ENCODE measurements around the gene ACTA1. TPM values are rescaled to one million over a fixed set of nuclear protein-coding genes. Genes with fewer than 3 reads are reported as not detected.

ACTA1 gene
- total and polyA plus RNA-seq, 9 of the 15 experiments (the other 6 are each of a cell fraction or from before 2014, with no cell fraction given) = 0.07 to 0.36 TPM; not detected in 7

GRCh38 chr1:229447809-229448252, 13.9 kb upstream of the ACTA1 start (continued):
- TF ChIP-seq RNF2 (IDR thresholded peaks at IDR 0.05) (peak; percentile 70; the same call in 1 of the 2 replicates), ZKSCAN1 (IDR thresholded peaks at IDR 0.05; ENCODE audit: low read depth, low read length) (peak; percentile 67; the same call in 1 of the 2 replicates), HDAC3 (IDR thresholded peaks at IDR 0.05; ENCODE audit: borderline replicate concordance, partially characterized antibody) (peak; percentile 31), RCOR1 (IDR thresholded peaks at IDR 0.05; ENCODE audit: borderline replicate concordance in 1 of 2, low read depth in 2 of 2, low read length in 2 of 2) (peak in 1 of 2 experiments; percentile 60; a peak in 1 of 4 replicates), LCOR (CRISPR knock-in tag; IDR thresholded peaks at IDR 0.05) (peak; percentile 86), CUX1 (CRISPR knock-in tag; IDR thresholded peaks at IDR 0.05) (0 out of 2 replicates have a peak, but pooled peaks have one; percentile 51), GTF2E2 (tag; IDR thresholded peaks at IDR 0.05) (0 out of 2 replicates have a peak, but pooled peaks have one; percentile 58), MITF (IDR thresholded peaks at IDR 0.05) (peak; percentile 96), MTA3 (IDR thresholded peaks at IDR 0.05; ENCODE audit: borderline replicate concordance) (0 out of 2 replicates have a peak, but pooled peaks have one; percentile 58)

Measured in K562 (cell line).